Peyer's patch (tissue), 4 donors: Measurements from ENCODE around the gene PFN3. TPM values are rescaled to one million over a fixed set of nuclear protein-coding genes. Genes with fewer than 3 reads are reported as not detected.

ENCODE experiments used
- DNase-seq, 3 donors: peaks; one replicate each; pipeline ENCODE4 v3.0.0-alpha.2; 2017 to 2019
- H3K27ac ChIP-seq, 4 donors: fragments of 200-600 bp; sonication (generic); one replicate each; pipeline ENCODE4 v1.5.1; 2016 to 2019
- H3K27me3 ChIP-seq, 2 donors: fragments of 200-600 bp; sonication (generic); one replicate each; pipeline ENCODE4 v1.5.1; 2019
- H3K36me3 ChIP-seq, 3 donors: fragments of 200-600 bp; sonication (generic); one replicate each; pipeline ENCODE4 v1.5.1; 2016 to 2019
- H3K4me1 ChIP-seq, 4 donors: fragments of 200-600 bp; sonication (generic); one replicate each; pipeline ENCODE4 v1.5.1; 2016 to 2019
- H3K4me3 ChIP-seq, 4 donors: fragments of 200-600 bp; sonication (generic); 1 replicate in 3 of 4; 2 replicates in 1 of 4; pipeline ENCODE4 v1.5.1; 2016 to 2019; ENCODE audit warnings: mild to moderate bottlenecking in 1 of 4
- H3K9me3 ChIP-seq, 4 donors: fragments of 200-600 bp; sonication (generic); one replicate each; pipeline ENCODE4 v1.5.1; 2016 to 2019; ENCODE audit warnings: mild to moderate bottlenecking in 1 of 4
- CTCF ChIP-seq, 6 experiments: fragments of 450-650 bp in 4 of 6; fragments of 200-600 bp in 2 of 6; sonication (generic) in 1 of 6; IDR thresholded peaks; one replicate each; pipeline ENCODE4 v1.5.1; 2017 to 2019; ENCODE audit warnings: antibody characterized with exemption in 6 of 6, mild to moderate bottlenecking in 3 of 6, moderate library complexity in 1 of 6
- POLR2A ChIP-seq, 2 donors: fragments of 450-650 bp; IDR thresholded peaks; one replicate each; pipeline ENCODE4 v1.5.1; 2017; ENCODE audit warnings: antibody characterized with exemption in 2 of 2, mild to moderate bottlenecking in 2 of 2, moderate library complexity in 2 of 2
- total RNA-seq, 4 donors: library from RNA; depleted of rRNA; stranded (reverse); fragments of >200 nt; gene quantifications; one replicate each; pipeline ENCODE4 v1.1.0, GENCODE V29; 2016

PFN3 gene, protein sequence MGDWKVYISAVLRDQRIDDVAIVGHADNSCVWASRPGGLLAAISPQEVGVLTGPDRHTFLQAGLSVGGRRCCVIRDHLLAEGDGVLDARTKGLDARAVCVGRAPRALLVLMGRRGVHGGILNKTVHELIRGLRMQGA
- not detected for total RNA-seq

DNA sequence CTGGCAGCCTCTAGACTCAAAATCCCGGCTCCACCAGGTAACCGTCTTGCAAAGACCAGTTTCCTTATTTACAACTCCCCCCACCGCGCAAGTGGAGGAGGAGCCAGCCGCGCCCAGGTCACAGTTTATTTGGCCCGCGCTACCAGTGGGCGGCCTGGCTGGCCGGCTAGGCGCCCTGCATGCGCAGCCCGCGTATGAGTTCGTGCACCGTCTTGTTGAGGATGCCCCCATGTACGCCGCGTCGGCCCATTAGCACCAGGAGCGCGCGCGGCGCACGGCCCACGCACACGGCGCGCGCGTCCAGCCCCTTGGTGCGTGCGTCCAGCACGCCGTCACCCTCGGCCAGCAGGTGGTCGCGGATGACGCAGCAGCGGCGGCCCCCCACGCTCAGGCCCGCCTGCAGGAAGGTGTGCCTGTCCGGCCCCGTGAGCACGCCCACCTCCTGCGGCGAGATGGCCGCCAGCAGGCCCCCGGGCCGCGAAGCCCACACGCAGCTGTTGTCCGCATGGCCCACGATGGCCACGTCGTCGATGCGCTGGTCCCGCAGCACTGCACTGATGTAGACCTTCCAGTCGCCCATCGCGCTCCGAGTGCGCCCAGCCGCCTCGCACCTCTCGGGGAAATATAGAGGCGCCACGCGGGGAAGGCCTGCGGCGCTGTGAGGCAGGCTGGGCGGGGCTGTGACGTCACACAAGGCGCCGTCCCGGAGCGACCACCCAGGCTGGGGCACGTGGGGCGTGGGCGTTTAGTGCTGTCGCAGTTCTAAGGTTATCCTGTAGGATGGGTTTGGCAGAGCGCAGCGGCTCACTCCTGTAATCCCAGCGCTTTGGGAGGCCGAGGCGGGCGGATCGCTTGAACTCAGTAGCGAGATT lies at the start of gene PFN3:
PFN3 (minus strand) TSS at position 665 of the 872 bp plus-strand sequence; CDS start at position 580, 85 bp downstream.
- H3K27ac ChIP-seq, result peak within 1 kb of the TSS in 2 of 4 donors; percentile 29 to 31
- peaks cover 4 to 43% (median 25%) of the 10 kb centered on the region in 4 donors for H3K4me1 ChIP-seq
- H3K27me3 ChIP-seq, result peaks cover 0 to 24% of the 10 kb centered on the region in 2 donors
- peaks cover 0 to 5% (median 0%) of the 10 kb centered on the region in 4 donors for H3K9me3 ChIP-seq
- H3K36me3 ChIP-seq, result no peaks in the 10 kb centered on the region
- peak within 1 kb of the TSS in 2 of 4 donors; percentile 17 to 32 for H3K4me3 ChIP-seq
- peak in 2 of 3 donors; percentile 70 to 83 for DNase-seq
- TF ChIP-seq CTCF (IDR thresholded peaks at IDR 0.05) (no peak), POLR2A (IDR thresholded peaks at IDR 0.05) (peak in 1 of 2 donors; percentile 10)

GRCh38 chr5:177449140-177450061 lies 48.9 kb upstream of the PFN3 start:
- no peak for DNase-seq
- Histone ChIP-seq H3K36me3 (no peaks in the 10 kb centered on the region), H3K27me3 (no peaks in the 10 kb centered on the region), H3K9me3 (no peaks in the 10 kb centered on the region), H3K4me1 (peaks cover 4 to 33% (median 24%) of the 10 kb centered on the region in 4 donors), H3K4me3 (no peak overlapping the region), H3K27ac (no peak overlapping the region)
- TF ChIP-seq POLR2A (IDR thresholded peaks at IDR 0.05) (no peak), CTCF (IDR thresholded peaks at IDR 0.05) (no peak)

GRCh38 chr5:177448244-177448950 lies 47.9 kb upstream of the PFN3 start:
- TF ChIP-seq POLR2A (IDR thresholded peaks at IDR 0.05), result no peak
- no peak for TF ChIP-seq CTCF (IDR thresholded peaks at IDR 0.05)
- no peak overlapping the region for H3K4me3 ChIP-seq
- H3K4me1 ChIP-seq, result peaks cover 4 to 24% (median 18%) of the 10 kb centered on the region in 4 donors
- no peak for DNase-seq
- H3K27me3 ChIP-seq, result no peaks in the 10 kb centered on the region
- no peaks in the 10 kb centered on the region for H3K36me3 ChIP-seq
- H3K27ac ChIP-seq, result no peak overlapping the region
- H3K9me3 ChIP-seq, result no peaks in the 10 kb centered on the region

DNA sequence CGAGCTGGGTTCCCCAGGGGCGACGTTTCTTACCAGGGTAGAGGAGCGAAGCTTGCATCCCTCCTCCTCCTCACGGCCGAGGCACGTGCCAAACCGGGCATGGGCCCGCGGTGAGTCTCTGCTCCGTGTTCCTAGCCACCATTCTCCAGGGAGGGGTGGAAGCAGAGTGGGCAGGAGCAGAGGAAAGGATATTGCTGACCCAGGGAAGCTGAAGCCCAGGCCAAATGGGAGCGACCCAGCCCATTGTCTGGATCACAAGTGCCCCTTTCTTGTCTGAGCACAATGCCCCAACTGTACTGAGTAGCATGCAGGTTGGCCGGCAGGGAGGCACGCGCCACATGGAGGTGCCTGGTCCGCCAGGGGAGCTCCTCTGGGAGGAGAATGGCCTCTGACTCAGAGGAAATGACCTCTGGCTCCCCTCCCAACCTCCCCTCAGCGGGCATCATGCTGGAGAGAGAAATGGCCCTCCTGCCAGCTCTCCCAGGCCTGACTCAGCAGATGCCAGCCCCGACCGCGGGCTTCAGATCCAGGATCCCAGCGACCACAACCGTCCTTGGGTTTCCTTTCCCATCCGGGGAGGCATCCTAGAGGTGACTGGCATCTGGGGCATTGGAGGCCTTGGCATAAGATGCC lies 47.3 kb upstream of the PFN3 start:
- TF ChIP-seq CTCF (IDR thresholded peaks at IDR 0.05) (peak in 1 of 6 experiments; percentile 7), POLR2A (IDR thresholded peaks at IDR 0.05) (no peak)
- Histone ChIP-seq H3K4me3 (peak overlapping the region in 3 of 4 donors; percentile 74 to 87 (median 77)), H3K27me3 (no peaks in the 10 kb centered on the region), H3K9me3 (no peaks in the 10 kb centered on the region), H3K36me3 (no peaks in the 10 kb centered on the region), H3K4me1 (peaks cover 4 to 23% (median 18%) of the 10 kb centered on the region in 4 donors), H3K27ac (peak overlapping the region in 2 of 4 donors; percentile 54 to 83)
- DNase-seq, result peak in 1 of 3 donors; percentile 72
